Hepatocyte (in vitro differentiated cells): Measurements from ENCODE around the gene NRG3. TPM values are rescaled to one million over a fixed set of nuclear protein-coding genes. Genes with fewer than 3 reads are reported as not detected.
A peak's percentile ranks its signal among the peaks of the same experiment; 100 is the strongest.

ENCODE experiments used
- DNase-seq: peaks from one replicate; pipeline ENCODE4 v3.0.0-alpha.2; 2016; ENCODE audit warnings: low spot score
- H2AFZ ChIP-seq: fragments of 200-600 bp; sonication (generic); 2 replicates; pipeline ENCODE4 v1.6.0; 2016; ENCODE audit warnings: antibody characterized with exemption, mild to moderate bottlenecking
- H3K27ac ChIP-seq: fragments of 200-600 bp; sonication (generic); 2 replicates; pipeline ENCODE4 v1.5.1; 2016; ENCODE audit warnings: mild to moderate bottlenecking
- H3K27me3 ChIP-seq: fragments of 200-600 bp; sonication (generic); 2 replicates; pipeline ENCODE4 v1.6.1; 2016
- H3K36me3 ChIP-seq: fragments of 200-600 bp; sonication (generic); replicated peaks from 2 replicates; pipeline ENCODE4 v1.5.1; 2016; ENCODE audit warnings: low read depth; ENCODE audit not compliant: insufficient read depth
- H3K4me1 ChIP-seq: fragments of 200-600 bp; sonication (generic); 2 replicates; pipeline ENCODE4 v1.5.1; 2016; ENCODE audit warnings: mild to moderate bottlenecking, moderate library complexity; ENCODE audit not compliant: insufficient read depth
- H3K4me2 ChIP-seq: fragments of 200-600 bp; sonication (generic); 2 replicates; pipeline ENCODE4 v1.6.0; 2016
- H3K4me3 ChIP-seq: fragments of 200-600 bp; sonication (generic); 2 replicates; pipeline ENCODE4 v1.5.1; 2016; ENCODE audit warnings: mild to moderate bottlenecking
- H3K79me2 ChIP-seq: fragments of 200-600 bp; sonication (generic); 2 replicates; pipeline ENCODE4 v1.6.0; 2017; ENCODE audit warnings: mild to moderate bottlenecking
- H3K9me2 ChIP-seq: fragments of 200-600 bp; sonication (generic); replicated peaks from 2 replicates; pipeline ENCODE4 v1.6.0; 2017; ENCODE audit warnings: mild to moderate bottlenecking; ENCODE audit not compliant: insufficient read depth
- H3K9me3 ChIP-seq: fragments of 200-600 bp; sonication (generic); 2 replicates; pipeline ENCODE4 v1.5.1; 2016; ENCODE audit warnings: low read depth, mild to moderate bottlenecking
- H4K20me1 ChIP-seq: fragments of 200-600 bp; sonication (generic); 2 replicates; pipeline ENCODE4 v1.6.0; 2016; ENCODE audit warnings: mild to moderate bottlenecking; ENCODE audit not compliant: insufficient read depth, poor library complexity, severe bottlenecking
- CTCF ChIP-seq: fragments of 200-600 bp; sonication (generic); IDR thresholded peaks from 2 replicates; pipeline ENCODE4 v1.5.1; 2016; ENCODE audit warnings: antibody characterized with exemption, mild to moderate bottlenecking; ENCODE audit not compliant: poor library complexity
- EZH2 ChIP-seq: fragments of 200-600 bp; sonication (generic); IDR thresholded peaks from 2 replicates; pipeline ENCODE4 v1.6.1; 2016; ENCODE audit warnings: antibody characterized with exemption, mild to moderate bottlenecking, borderline replicate concordance
- EZH2phosphoT487 ChIP-seq: fragments of 200-600 bp; sonication (generic); IDR thresholded peaks from one replicate; pipeline ENCODE4 v1.6.1; 2018; ENCODE audit warnings: antibody characterized with exemption, mild to moderate bottlenecking, low read depth, moderate library complexity; ENCODE audit not compliant: unreplicated experiment, severe bottlenecking
- WGBS: methylation state at CpG from one replicate; pipeline ENCODE4 v1.1.6; 2016; ENCODE audit warnings: low lambda C conversion rate; ENCODE audit errors: missing lambda C conversion rate; 5-methylcytosine and 5-hydroxymethylcytosine counted together
- polyA plus RNA-seq: library from polyadenylated mRNA; unstranded; fragments of >200 nt; fragmentation: Nextera tagmentation; extraction: Ambion mirVana; gene quantifications from 2 replicates; pipeline ENCODE4 v1.2.1, GENCODE V29; 2016
- small RNA-seq: library from RNA; depleted of rRNA; stranded (forward); fragments of <200 nt; gene quantifications from one replicate; pipeline ENCODE3, GENCODE V24; 2014
- total RNA-seq: library from RNA; depleted of rRNA; stranded (reverse); fragments of >200 nt; gene quantifications from 2 replicates; pipeline ENCODE4 v1.2.3, GENCODE V29; 2014

NRG3 gene
- total and polyA plus RNA-seq, 2 experiments from 2014 or later = 0.57 to 2.0 TPM

DNA sequence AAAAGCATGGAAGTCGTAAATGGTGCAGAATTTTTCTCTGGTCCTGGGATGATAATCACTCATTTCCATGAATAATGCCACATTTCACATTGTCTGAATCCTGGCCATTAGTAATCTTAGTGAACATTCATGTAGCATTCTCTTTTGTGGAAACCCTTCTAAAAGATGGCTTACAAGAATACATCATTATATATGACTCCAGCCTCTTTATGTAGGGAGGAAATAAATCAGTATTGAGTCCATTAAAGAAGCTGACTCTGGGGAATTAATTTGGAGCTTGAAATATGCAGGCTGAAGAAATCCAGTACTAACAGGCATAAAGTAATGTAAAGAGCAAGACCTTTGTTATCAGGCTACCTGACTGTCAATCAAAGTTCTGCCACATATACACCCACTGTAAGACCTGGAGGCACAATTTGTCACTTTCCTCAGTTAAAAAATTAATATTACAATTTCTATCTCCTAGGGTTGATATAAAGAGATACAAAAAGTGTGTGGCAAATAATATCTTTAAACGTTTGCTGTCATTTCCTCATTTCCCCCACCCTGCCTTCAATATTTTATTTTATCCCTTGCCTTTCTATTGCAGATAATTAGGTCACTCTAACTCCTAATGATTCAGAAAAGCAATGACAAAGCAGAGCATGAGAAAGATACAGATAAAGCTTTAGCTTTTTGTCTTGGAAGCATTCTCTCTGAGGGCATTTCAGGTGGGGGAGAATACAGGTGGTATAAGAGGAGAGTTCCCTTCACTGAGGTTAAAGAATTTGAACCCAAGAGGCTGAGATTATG lies 1142.3 kb downstream of the NRG3 start:
- Histone ChIP-seq H3K9me2 (no peaks in the 10 kb centered on the region), H3K36me3 (no peaks in the 10 kb centered on the region), H3K27me3 (no peaks in the 10 kb centered on the region), H3K79me2 (no peaks in the 10 kb centered on the region), H3K27ac (no peak overlapping the region), H3K9me3 (no peaks in the 10 kb centered on the region), H3K4me1 (peaks cover 5% of the 10 kb centered on the region), H2AFZ (no peak overlapping the region), H4K20me1 (no peaks in the 10 kb centered on the region), H3K4me2 (no peak overlapping the region), H3K4me3 (no peak overlapping the region)
- WGBS = 69% methylated on average over 2 of the region's 2 CpGs
- DNase-seq = no peak
- TF ChIP-seq EZH2phosphoT487 (no peak), EZH2 (no peak), CTCF (no peak)

DNA sequence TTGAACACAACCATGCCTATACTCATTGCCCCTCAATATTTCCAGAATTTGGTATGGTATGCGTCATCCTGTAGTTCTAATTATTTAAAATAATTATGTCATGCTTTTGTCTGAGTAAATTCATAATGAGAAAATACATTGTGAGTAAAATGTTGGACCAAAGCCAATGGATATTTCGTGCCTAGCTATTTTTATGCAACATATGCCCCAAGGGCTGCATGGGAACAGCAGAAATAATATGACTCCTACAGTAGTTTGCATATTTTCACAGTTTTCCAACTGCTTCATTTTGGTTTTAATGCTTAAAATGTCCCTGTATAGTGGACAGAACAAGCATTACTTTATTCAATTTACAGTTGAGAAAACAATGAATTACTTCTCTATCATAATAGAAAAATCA lies 1148.7 kb downstream of the NRG3 start:
- Histone ChIP-seq H3K4me1 (no peaks in the 10 kb centered on the region), H3K27me3 (no peaks in the 10 kb centered on the region), H4K20me1 (no peaks in the 10 kb centered on the region), H3K4me2 (no peak overlapping the region), H3K9me2 (no peaks in the 10 kb centered on the region), H2AFZ (no peak overlapping the region), H3K27ac (no peak overlapping the region), H3K9me3 (no peaks in the 10 kb centered on the region), H3K79me2 (no peaks in the 10 kb centered on the region), H3K4me3 (no peak overlapping the region), H3K36me3 (no peaks in the 10 kb centered on the region)
- peak; percentile 6 for DNase-seq
- no peak for TF ChIP-seq EZH2
- TF ChIP-seq CTCF = no peak
- 83% methylated on average over 2 of the region's 2 CpGs for WGBS

Small RNA genes within 50 kb of the gene (small RNA-seq; reads per million reads assigned to genes)
- not detected for gene RNU6-441P
